GM03348 (cell line): Measurements from ENCODE around the gene MYL7.
"Not testable (repeated sequence)": the region's sequence is repeated elsewhere in the genome, so short reads cannot be mapped to it uniquely, and the experiment has no call there.

ENCODE experiments used
- DNase-seq: peaks from one replicate; pipeline ENCODE4 v3.0.0; 2012; ENCODE audit warnings: low spot score

Gene MYL7, protein sequence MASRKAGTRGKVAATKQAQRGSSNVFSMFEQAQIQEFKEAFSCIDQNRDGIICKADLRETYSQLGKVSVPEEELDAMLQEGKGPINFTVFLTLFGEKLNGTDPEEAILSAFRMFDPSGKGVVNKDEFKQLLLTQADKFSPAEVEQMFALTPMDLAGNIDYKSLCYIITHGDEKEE

DNA sequence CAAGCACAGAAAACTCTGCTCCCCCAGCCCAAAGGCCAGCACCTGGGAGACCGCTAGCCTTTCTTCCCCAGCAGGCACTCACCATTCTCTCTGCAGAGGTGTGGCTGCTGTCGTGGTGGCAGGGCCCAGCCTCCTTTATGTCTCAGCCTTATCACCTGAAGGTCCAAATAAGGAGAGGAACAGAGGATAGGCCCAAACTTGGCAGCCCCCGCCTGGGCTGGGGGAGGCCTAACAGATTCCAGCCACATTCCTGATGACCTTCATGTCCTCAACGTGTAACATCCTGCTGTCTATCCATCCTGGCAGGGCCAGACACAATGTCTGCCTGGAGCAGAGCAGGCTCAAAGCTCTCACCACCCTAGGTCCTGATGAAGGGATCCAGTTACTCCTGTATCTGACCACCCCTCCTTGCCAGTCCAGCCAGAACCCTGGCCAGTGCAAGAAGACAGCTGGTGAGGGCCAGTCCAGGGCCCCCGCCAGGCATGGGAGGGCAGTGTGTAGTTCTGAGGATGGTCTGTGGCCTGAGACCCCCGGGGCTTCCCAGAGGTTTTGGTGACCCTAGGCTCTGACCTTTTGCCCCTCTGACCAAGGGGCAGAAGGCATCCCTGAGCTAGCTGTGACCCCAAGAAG lies at the start of gene MYL7:
Gene MYL7 (minus strand): TSS at position 112 of the 630 bp plus-strand sequence. CDS start 27 bp downstream, at position 85.
- no peak for DNase-seq

DNA sequence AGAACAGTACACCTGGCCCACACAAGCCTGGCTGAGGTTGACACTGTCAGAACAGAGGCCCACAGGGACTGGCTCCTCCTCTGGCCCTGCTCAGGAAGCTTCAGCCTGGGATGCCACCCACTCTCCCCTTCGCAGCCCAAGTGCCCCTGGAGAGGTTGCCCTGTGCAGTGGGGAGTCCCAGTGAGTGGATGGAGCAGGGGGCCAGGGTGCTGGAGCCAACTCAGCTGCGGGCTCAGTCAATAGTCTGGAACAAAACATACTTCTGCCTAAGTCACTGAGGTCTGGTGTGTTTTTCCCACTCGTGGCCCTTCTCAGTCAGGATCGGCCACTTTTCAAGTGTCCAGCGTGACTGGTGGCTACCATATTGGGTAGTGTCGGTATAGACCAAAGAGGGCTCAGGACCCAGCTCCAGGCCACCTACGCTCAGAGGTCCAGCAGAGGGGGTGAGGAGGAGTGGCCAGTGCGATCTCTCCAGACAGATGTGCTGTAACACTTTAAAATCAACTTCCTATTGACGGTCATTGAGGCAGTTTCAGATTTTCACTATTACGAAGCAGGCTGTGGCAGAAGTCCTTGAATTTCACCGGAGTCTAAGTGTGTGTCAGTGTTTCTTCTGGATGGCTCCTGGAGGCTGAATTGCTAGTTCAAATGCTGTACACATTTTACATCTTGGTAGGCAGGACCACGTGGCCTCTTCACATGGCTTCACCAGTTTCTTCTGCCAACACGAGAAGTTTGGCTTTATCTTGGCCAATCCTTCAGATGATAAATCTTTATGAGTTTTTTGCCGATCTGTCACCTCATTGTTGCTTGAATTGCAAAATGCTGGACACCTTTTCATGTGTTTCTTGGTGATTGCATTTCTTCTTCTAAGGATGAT lies 49.1 kb upstream of the MYL7 start:
- no peak for DNase-seq

DNA sequence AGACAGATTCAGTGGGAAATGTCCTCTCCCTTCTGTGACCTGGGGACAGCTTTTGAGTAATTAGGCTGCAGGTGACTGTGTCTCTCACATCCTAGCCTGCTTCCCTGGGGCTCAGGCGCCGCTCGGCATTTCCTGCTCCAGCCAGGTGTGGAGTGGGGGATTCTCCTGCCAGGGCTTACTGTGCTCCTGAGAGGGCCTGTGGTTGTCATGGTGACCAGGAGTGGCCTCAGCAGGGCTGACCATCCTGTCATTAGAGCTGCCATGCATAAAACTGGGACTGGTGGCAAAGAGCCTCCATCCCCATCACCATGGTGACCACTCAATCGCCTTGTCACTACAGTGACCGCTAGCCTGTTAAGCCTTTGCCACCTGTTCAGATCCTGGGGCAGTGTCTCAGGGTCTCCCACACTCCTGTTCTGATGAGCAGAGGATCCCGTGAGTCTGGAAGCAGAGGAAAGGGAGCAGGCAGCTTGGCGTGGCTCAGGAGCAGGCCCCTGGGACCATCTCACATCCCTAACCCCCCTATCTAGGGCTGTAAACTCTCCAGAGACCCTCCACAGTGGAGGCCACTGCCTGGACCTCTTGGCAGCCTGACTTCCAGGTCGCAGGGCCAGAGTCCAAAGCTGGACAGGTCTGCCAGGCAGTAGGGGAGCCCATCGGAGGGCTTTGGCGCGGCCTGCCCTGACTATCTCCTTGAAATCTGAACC lies 48.3 kb upstream of the MYL7 start, which contains the start of gene GCK:
Gene GCK (minus strand): TSS at position 154 of the 707 bp plus-strand sequence. CDS start 486 bp downstream, outside the sequence.
- DNase-seq = no peak

DNA sequence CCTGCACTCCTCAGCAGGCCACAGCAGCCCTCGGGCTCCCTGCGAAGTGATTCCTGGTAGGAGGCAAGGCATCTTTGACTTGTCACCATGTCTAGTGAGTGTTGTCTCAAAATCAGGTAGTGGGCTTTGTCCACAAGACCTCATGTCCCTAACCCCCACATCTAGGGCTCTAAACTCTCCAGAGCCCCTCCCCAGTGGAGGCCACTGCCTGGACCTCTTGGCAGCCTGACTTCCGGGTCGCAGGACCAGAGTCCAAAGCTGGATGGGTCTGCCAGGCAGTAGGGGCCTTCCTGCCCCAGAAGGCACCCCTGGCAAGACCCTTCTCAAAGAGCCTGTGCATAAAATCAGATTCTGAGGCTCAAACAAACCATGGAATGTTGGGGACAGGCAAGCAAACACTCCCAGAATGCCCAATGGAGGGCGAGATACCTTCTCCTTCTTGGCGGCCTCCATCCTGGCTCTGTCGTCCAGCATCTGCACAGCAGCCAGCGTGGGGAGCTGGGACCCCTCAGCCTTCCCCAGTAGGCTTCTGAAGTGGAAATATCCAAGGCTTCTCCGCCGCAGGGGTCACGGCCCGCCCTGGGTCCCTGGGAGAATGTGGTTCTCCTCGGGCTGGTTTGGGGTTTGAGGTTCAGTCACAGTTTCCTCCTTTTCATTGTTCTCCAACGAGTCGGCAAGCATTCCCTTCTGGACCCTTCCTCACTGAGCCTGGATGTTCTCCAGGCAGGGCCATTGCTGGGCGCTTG lies 47.5 kb upstream of the MYL7 start:
- no peak for DNase-seq

DNA sequence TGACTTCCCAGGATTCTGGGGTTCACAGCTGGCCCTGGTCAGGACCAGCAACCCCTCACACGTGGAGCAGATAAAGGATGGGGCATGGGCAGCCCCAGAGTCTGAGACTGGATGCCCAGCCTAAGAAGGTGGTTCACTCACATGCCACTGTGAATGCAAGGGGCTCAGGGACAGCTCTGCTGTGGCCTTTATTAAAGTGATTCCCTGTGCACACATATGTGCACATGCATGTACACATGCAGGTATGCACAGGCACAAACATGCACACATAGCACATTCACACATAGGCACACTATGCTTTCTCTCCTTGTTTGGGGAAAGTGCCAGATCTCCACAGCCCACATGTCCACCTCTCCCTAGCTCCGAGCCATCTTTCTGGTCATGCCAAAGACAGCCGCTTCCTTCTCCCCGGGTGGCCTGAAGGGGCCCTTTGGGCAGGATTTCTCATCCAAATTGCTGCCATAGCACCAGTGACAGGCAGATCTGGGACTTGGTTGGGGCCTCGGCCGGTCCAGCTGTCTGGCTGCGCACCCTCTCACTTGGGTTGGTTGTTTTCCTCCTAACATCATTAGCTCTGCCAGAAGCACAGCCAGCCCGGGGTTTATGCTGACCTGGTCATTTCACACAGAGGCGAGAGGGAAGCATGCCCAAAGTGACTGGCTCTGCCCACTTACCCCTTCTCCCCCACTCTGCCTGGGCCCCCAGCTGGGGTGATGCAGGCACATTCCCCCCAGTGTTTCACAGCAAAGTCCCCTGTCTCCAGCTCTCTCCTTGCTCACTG lies 46.7 kb upstream of the MYL7 start:
- DNase-seq = no peak

DNA sequence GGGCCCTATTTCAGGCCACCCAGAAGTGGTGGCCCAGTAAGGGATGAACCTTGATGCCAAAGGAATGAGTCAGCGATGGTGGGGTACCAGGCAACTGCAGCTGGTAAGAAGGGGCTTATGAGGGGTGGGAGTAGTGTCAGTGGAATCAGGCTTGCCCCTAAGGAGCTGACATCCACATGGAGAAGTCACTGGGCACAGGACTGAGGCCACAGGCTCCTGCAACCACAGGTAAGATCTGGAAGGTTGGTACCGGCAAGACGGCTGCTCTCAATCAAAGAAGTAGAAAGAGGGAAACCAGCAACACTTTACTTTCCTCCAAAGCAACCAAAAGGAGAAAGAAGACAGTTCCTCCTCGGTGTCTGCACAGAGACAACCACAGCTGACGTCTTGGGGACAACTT lies 45.6 kb upstream of the MYL7 start:
- no peak for DNase-seq

DNA sequence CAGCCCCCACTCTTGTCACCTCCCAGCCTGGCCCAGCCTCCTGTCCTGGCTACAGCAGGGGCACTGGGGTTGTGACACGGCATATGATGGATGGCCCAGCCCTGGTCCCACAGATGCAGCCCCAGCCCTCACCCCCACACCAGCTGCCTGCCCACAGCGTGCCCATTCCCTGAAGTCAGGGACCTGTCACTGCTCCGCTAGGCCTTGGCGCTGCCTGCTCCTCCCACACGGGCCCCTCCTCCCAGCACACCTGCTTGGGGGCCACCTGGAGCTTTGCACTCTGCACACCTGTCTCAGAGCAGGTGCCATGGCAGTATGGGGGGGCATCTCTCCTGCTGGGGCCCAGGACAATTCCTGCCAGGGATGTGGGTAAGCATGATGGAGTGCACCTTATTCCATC lies 44.6 kb upstream of the MYL7 start:
- no peak for DNase-seq

DNA sequence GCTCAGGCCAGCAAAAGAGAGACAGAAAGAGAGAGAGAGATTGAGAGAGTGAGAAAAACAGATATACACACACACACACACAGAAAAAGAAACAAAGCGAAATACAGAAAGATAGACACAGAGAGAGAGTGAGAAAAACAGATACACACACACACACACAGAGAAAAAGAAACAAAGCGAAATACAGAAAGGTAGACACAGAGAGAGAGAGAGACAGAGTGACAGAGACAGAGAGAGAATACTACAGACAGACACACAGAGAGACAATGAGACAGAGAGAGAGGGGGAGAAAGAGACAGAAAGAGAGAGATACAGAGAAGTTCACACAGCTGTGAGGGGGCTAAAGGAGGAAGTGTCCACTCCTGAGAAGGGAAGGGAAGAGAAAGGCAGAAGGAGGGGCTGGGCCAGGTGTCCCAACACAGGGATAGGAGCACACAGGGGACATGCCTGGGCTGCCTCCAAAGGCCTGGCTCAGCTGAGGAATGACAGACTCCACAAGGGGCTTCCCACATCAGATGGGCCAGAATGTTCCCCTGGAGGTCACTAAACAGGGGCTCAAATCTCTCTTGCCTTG lies 43.8 kb upstream of the MYL7 start:
- DNase-seq = no peak

DNA sequence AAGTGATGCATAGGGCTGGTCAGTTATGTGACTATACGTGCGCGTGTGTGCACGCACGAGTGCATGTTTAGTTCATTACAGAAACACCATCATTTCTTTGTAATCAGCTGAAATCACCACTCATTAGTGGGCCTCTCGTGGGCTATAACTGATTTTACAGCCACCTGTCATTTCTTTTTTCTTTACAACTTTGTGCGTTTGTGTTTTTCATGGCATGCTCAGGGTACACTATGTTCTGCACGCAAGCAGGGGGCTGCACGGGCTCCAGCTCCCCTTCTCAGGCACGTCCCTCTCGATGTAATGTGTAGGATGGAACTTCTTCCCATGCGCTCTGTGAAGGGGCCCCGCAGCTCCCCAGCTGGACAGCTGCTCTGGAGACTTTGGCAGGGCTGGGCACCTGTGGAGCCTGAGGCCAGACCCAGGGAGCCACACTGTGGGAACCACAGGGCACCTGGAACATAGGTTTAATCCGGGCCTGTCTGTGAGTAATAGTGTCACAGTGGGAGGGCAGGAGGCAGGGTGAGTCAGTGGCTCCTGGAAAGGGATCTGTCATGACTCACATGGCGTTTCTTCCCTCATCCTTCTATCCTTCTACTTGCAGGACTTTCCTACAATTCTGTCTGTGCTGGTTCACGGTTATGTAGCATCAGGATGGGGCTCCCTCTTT lies 43.2 kb upstream of the MYL7 start:
- peak; percentile 87 for DNase-seq

DNA sequence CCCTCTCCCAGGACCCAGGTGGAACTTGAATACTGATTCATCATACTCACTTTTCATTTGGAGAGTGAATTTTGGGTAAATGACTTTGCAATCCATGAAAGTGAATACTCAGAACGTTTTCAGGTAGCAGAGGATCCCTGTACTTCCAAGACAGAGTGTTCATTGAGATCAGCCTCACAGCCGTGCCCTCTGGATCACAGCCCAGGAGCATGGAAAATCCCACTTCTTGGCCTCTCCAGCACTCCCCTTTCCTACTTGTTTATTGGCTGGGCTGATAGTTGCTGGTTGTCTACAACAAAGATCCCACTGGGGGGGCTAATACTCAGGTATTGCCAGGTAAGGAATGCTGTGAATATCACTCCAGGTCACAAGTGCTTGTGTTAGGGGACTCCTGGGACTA lies 42.3 kb upstream of the MYL7 start:
- no peak for DNase-seq

DNA sequence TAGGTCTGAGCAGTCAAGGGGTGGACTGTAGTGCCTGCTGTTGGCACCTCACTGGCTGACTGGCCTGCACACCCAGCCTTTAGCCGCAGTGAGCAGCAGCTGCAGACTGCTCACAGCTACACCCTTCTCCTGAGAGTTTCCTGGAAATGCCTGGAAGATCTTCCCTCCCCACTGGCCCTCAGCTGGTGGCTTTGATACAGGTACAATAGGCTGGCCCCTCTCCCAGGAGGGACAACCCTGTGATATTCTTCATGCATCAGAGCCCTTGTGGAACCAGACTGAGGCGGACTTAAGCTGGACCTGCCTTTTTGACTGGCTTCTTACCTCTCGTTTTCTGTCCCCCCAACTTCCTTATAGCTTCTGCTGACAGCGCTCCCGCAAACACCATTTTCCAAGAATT lies 41.7 kb upstream of the MYL7 start:
- DNase-seq = no peak

DNA sequence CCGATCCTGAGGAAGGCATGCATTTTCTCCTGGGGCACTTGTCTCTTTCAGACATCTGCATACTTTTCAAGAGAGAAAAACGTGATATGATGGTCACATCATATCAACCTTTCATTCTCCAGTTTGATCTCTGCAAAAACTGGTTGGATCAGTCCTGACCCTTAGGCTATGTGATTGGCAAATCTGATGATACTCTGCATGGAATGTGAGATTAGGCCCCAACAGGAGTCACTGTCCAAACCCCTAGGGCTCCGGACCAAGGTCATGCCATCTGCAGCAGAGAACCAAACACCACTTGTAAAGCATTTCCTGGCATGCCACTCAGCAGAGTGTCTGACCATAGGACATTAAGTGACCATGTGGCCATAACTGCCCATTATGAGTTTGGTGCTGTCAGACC lies 39.5 kb upstream of the MYL7 start:
- no peak for DNase-seq

DNA sequence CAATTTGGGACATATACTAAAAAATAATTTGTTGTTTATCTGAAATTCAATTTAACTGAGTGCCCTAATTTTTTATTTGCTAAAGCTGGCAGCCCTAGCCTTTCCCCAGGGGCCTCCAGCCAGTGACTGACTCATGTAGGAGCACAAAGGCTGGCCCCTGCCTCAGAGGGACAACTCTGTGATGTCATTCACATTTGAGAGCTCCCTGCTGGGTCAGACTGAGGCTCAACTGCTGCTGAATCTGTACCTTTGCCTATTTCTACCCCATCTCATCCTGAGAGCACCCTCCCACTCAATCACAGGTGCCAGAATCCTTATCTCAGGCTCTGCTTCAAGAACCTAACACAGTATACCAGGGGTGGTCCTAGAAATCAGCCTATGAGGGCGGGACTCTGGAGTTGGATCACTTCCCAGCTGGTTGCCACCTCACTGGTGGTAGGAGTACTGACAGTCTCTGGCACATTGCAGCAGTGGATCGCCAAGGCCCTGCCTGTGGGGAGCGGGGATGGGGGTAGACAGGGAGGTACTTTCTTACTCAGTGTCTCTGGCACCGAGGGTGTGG lies 36.5 kb upstream of the MYL7 start:
- no peak for DNase-seq

DNA sequence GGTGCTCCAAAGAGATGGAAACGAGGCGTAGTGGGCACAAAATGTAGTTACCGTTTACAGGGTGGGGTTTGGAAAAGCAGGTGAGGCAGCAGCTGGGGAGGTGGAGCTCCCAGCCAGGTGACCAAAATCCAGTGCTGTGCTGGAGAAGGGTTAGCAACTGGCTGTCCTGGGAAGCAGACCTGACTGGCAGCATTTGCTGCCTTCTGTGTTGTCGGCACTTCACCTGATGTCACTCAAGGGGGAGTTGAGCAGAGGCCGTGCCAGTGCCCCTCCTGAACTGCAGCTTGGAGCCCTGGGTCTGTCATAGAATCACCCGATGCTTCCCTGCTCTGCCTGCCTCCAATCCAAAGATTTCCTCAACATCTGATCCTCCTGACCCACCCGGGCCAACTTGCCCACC lies 35.4 kb upstream of the MYL7 start:
- DNase-seq = no peak

DNA sequence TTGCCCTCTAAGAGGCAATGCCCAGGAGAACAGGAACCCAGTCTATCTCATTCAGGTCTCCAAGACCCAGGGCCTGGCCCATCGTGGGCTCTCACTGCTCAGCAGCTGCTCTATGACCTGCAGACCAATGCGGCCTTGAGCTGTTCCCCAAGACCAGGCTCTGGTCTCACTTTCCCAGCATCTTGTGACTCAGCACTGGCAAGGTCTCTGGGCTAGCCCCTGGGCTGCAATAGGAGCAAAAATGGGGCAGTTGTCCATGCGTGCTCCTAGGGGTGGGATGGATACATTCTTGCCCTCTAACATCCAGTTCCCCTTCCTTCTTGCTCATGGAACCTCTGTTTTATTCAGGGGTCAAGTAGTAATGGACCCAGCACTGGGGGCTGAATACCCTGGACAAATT lies 34.6 kb upstream of the MYL7 start:
- DNase-seq = no peak

DNA sequence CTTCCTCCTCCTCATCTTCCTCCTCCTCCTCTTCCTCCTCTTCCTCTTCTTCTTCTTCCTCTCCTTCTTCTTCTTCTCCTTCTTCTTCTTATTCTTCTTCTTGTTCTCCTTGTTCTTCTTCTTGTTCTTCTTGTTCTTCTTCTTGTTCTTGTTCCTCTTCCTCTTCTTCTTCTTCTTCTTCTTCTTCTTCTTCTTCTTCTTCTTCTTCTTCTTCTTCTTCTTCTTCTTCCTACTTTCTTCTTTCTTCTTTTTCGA lies 33.5 kb upstream of the MYL7 start:
- not testable (repeated sequence) for DNase-seq

DNA sequence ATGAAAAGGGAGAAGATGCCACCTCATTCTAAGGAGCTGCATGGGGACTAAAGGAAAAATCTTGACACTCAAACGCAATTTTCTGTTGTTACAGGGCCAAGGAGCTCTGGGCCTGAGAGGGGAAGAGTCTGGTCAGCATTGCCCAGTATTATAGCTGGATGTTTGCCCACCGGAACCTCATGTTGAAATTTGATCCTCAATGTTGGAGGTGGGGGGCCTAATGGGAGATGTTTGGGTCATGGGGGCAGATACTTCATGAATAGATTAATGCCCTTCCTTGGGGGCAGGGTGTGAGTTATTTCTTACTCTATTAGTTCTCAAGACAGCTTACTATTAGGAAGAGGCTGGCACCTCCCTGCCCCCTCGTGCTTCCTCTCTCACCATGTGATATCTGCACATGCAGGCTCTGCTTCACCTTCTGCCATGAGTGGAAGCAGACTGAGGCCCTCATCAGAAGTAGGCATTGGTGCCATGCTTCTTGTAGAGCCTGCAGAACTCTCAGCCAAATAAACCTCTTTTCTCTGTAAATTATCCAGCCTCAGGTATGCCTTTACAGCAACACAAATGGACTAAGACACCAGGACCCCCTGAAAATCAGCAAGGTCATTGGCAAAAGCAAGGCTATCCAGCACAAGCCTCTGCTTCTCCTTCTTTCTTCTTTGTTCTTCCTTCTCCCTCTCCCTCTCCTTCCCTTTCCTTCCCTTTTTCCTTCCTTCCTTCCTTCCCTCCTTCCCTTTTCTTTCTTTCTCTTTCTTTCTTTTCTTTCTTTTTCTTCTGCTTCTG lies 33.0 kb upstream of the MYL7 start:
- no peak for DNase-seq

DNA sequence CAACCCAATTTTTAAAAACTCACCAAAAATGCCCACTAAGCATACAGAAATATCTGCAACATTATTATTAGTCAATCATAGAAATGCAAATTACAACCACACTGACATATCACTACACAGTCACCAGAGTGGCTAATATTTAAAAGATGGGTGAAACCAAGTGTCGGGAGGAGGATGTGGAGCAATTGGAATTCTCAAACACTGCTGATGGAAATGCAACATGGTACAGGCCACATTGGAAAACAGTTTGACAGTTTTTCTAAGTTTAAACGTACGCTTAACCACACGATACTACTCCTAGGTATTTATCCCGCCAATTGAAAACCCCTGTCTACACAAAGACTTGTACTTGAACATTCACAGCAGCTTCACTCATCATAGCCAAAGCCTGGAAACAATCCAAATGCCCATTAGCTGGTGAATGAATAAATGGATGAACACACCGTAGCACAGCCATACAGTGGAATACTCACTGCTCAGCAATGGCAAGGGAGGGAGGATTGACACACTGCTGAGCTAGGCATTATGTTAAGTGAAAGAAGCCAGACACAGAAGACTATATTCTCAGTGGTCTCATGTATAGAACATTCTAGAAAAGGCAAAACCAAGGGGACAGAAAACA lies 31.8 kb upstream of the MYL7 start:
- DNase-seq = no peak

DNA sequence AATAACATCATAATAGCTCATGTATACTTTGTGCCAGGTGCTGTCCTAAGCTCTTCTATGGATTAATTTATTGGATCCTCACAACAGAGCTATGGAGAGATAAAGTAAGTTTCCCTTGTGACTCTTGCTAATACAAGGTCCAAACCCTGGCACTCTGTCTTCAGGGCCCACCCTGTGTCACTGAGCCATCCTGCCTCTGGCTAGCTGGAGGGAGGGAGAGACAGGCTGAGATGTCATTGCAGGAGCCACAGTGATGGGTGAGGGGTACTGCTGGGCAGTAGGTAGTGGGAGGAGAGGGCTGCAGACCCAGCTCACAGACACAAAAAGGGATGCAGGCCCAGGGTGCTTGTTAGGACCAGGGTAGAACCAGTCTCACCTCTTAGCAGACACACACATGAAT lies 31.2 kb upstream of the MYL7 start:
- DNase-seq = no peak
